Ascending aorta (tissue), 2 donors: ENCODE data around the gene FRAT2. TPM values are rescaled to one million over a fixed set of nuclear protein-coding genes. Genes with fewer than 3 reads are reported as not detected.

Experiments
- DNase-seq, 2 donors: peaks; one replicate each; pipeline ENCODE4 v3.0.0-alpha.2; 2019; ENCODE audit warnings: low spot score in 2 of 2
- H3K27ac ChIP-seq, 2 donors: fragments of 200-600 bp; sonication (generic); one replicate each; pipeline ENCODE4 v1.5.1; 2016 to 2017; ENCODE audit warnings: mild to moderate bottlenecking in 1 of 2
- H3K27me3 ChIP-seq: fragments of 200-600 bp; sonication (generic); one replicate; pipeline ENCODE4 v1.5.1; 2017
- H3K36me3 ChIP-seq, 2 donors: fragments of 200-600 bp; sonication (generic); one replicate each; pipeline ENCODE4 v1.5.1; 2016
- H3K4me1 ChIP-seq, 2 donors: fragments of 200-600 bp; sonication (generic); one replicate each; pipeline ENCODE4 v1.5.1; 2016 to 2017; ENCODE audit warnings: mild to moderate bottlenecking in 1 of 2
- H3K4me3 ChIP-seq, 2 donors: fragments of 200-600 bp; sonication (generic); one replicate each; pipeline ENCODE4 v1.5.1; 2016 to 2017; ENCODE audit warnings: mild to moderate bottlenecking in 1 of 2
- H3K9me3 ChIP-seq, 2 donors: fragments of 200-600 bp; sonication (generic); one replicate each; pipeline ENCODE4 v1.5.1; 2016
- intact Hi-C: fragments of 100-400 bp; cut with DNase I; formaldehyde crosslinking; loops from one replicate; pipeline ENCODE4 v1.15.1; 2023
- total RNA-seq: library from RNA; depleted of rRNA; stranded (reverse); fragments of >200 nt; gene quantifications from one replicate; pipeline ENCODE4 v1.1.0, GENCODE V29; 2016
- TF ChIP-seq, protein P1 (sequence below), 3 experiments: fragments of 200-600 bp in 2 of 3; fragments of 450-650 bp in 1 of 3; sonication (generic) in 2 of 3; IDR thresholded peaks; one replicate each; pipeline ENCODE4 v1.5.1; 2016 to 2019; ENCODE audit warnings: antibody characterized with exemption in 3 of 3, mild to moderate bottlenecking in 1 of 3, moderate library complexity in 1 of 3

The FRAT2 gene
- total RNA-seq, 1 donor from 2014 or later, result 32.0 TPM

DNA sequence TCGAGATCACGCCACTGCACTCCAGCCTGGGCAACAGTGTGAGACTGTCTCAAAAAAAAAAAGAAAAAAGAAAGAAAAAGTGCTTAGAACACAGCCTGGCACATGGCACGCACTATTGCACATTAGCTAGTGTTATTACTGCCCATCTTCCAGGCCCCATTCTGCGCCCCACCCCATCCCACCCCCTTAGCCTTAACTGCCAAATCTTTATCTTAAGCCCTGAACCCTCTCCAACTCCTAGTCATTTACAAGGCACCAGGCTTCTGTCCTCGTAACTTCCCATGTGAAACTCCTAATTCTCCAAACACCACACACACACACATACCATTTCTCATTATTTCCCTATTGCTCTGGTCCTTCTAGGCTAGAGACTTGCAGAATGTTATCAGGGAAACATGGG lies 4.8 kb downstream of the FRAT2 start:
- Histone ChIP-seq H3K27me3 (no peaks in the 10 kb centered on the region), H3K9me3 (no peaks in the 10 kb centered on the region), H3K27ac (no peak overlapping the region), H3K36me3 (peaks cover 7 to 15% of the 10 kb centered on the region in 2 donors), H3K4me3 (no peak overlapping the region), H3K4me1 (peaks cover 6 to 25% of the 10 kb centered on the region in 2 donors)
- no peak for DNase-seq
- intact Hi-C loops, result no loop called here
- TF ChIP-seq, protein P1, sequence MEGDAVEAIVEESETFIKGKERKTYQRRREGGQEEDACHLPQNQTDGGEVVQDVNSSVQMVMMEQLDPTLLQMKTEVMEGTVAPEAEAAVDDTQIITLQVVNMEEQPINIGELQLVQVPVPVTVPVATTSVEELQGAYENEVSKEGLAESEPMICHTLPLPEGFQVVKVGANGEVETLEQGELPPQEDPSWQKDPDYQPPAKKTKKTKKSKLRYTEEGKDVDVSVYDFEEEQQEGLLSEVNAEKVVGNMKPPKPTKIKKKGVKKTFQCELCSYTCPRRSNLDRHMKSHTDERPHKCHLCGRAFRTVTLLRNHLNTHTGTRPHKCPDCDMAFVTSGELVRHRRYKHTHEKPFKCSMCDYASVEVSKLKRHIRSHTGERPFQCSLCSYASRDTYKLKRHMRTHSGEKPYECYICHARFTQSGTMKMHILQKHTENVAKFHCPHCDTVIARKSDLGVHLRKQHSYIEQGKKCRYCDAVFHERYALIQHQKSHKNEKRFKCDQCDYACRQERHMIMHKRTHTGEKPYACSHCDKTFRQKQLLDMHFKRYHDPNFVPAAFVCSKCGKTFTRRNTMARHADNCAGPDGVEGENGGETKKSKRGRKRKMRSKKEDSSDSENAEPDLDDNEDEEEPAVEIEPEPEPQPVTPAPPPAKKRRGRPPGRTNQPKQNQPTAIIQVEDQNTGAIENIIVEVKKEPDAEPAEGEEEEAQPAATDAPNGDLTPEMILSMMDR (IDR thresholded peaks at IDR 0.05), result no peak

DNA sequence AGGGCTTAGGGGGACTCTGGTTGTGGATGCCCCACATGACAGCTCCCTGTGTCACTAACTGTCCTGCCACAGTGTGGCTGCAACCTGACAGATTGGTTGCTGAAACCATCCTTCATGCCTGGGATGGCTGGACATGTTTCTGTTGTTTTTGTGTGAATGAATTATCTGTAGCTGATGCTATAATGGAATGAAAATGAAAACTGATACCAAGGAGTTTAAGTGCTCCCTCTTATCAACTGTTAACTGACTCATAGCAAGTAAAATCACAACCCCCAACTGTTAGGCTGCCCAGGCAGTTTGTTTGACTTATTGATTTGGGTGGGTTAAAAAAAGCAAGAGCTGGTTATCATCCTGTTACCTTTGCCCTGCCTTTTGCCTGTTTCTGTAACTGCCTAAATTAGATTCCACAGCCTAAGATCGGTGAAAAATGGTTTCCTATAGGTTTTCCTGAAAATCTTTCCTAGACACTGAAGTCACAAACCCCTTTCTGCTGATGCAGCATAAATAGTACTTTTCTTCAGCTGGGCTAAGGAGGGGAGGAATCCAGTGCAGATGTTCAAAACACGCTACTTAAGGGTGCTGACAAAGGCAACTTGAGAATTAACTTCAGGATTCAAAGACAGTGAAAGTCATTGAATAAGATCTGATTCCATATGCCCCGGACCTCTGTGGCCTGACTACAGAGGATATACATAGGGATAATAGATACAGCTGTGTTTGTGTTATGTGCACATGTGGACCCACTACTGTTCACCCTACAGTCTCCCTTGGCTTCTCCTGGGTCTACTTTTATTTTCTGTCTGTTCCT lies 5.7 kb downstream of the FRAT2 start:
- TF ChIP-seq, protein P1 (IDR thresholded peaks at IDR 0.05), result no peak
- Histone ChIP-seq H3K4me1 (peaks cover 6 to 25% of the 10 kb centered on the region in 2 donors), H3K27me3 (no peaks in the 10 kb centered on the region), H3K4me3 (no peak overlapping the region), H3K36me3 (peaks cover 7 to 15% of the 10 kb centered on the region in 2 donors), H3K27ac (no peak overlapping the region), H3K9me3 (no peaks in the 10 kb centered on the region)
- intact Hi-C loops, result no loop called here
- DNase-seq, result no peak

DNA sequence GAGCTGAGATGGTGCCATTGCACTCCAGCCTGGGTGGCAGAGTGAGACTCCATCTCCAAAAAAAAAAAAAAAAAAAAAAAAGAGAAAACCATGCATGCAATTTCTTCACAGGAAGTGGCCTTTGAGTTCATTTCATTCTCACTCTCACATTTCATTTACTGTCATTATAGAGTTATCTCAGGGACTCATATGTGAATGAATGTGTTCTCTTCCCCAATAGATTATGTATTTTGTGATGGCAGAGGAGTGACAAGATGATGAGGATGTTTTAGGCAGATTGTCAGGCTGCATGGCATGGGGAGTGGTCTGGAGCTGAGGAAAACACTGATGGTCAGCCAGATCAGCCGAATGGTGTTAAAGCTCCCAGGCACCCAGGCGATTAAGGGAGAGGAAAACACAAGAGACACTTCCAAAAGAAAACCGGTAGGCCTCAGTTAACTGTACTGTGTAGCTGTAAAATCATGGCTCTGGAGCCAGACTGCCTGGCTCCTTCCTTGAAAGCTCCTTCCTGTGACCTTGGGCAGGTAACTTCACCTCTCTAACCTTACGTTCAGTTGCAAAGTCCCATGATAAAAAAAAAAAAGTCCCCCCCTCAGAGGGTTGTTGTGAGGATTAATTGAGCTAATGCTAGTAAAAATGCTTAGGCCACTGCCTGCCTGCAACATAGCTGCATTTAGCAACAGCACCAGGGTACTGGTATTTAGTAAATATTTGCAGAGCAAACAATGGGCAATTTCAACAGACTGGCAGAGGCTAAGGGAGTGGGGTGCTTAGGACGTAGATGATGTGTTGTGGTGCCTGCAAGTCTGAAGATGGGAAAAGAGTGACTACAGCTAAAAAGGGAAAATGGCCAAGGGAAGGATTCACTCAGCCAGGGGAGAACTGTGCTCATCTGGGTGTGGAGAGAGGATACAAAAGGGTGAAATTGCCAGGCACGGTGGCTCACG lies 6.9 kb downstream of the FRAT2 start:
- TF ChIP-seq, protein P1 (IDR thresholded peaks at IDR 0.05), result no peak
- no peak for DNase-seq
- Histone ChIP-seq H3K27ac (no peak overlapping the region), H3K36me3 (peaks cover 7 to 15% of the 10 kb centered on the region in 2 donors), H3K4me3 (no peak overlapping the region), H3K4me1 (peaks cover 6 to 14% of the 10 kb centered on the region in 2 donors), H3K9me3 (no peaks in the 10 kb centered on the region), H3K27me3 (no peaks in the 10 kb centered on the region)
- intact Hi-C loops, result no loop called here

DNA sequence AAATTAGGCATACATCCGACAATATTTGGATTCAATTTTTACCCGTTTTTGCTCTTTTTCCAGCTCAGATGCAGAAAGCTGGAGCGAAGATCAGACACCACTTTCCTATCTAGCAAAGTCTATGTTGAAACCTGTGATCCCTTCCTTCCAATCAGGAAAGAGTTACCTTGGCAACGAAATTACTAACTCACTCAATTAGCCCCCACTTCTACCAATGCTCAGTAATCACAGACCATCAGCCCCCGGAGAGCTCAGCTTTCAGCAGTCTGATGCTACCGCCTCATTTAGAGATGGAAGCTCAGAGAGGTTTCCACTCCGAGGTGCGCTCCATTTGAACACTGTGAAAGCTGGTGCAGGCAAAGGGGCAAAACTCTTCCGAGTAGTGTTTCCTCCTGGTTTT lies 8.8 kb downstream of the FRAT2 start:
- TF ChIP-seq, protein P1 (IDR thresholded peaks at IDR 0.05), result no peak
- peaks cover 3 to 15% of the 10 kb centered on the region in 2 donors for H3K36me3 ChIP-seq
- no peaks in the 10 kb centered on the region for H3K27me3 ChIP-seq
- no peak overlapping the region for H3K27ac ChIP-seq
- no peaks in the 10 kb centered on the region for H3K9me3 ChIP-seq
- intact Hi-C loops, result no loop called here
- H3K4me3 ChIP-seq, result no peak overlapping the region
- no peak for DNase-seq
- H3K4me1 ChIP-seq, result peaks cover 1 to 3% of the 10 kb centered on the region in 2 donors

DNA sequence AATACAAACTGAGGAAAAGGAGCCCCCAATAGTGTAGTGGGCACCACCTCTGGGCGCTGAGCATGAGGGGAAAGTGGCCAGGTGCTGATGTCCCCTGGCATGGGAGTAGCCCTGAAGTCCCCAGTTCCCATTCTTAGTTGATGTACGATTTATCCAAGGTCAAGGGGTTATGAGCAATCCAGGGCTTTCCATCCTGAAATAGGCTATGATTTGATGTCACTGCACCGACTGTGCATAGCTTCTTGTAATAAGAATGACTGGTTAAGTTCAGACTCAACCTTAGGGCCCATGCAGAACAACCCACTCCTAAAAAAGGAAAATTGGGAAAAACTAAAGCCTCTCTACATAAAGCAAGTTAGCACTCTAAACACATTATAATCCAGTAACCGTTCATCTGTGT lies 11.0 kb downstream of the FRAT2 start:
- intact Hi-C loops, result no loop called here
- H3K4me1 ChIP-seq, result peaks cover 4 to 6% of the 10 kb centered on the region in 2 donors

More for the DNA sequence above, 11.0 kb downstream of the FRAT2 start:
- Histone ChIP-seq H3K4me3 (no peak overlapping the region), H3K27me3 (no peaks in the 10 kb centered on the region), H3K9me3 (no peaks in the 10 kb centered on the region), H3K27ac (no peak overlapping the region), H3K36me3 (peaks cover under 1% of the 10 kb centered on the region in 2 donors)
- no peak for DNase-seq
- TF ChIP-seq, protein P1 (IDR thresholded peaks at IDR 0.05), result no peak
